Muscle of back (tissue), 11 donors: ENCODE data around the gene PLOD1. TPM values are rescaled to one million over a fixed set of nuclear protein-coding genes. Genes with fewer than 3 reads are reported as not detected.
"Not testable (repeated sequence)": the region's sequence is repeated elsewhere in the genome, so short reads cannot be mapped to it uniquely, and the experiment has no call there.

Source experiments
- DNase-seq, 3 donors: peaks; one replicate each; pipeline versions ENCODE4 v3.0.0 to v3.0.0-alpha.2; 2013
- polyA plus RNA-seq, 10 donors: library from polyadenylated mRNA; unstranded; fragments of 120-200 nt; gene quantifications; one replicate each; pipeline ENCODE4 v1.2.1, GENCODE V29; 2013; ENCODE audit not compliant: insufficient read length in 10 of 10

PLOD1 gene
- polyA plus RNA-seq, 10 donors, result 133 to 221 (median 172) TPM

- DNase-seq, result peak; percentile 92 to 97 (median 94)
Observed at GRCh38 chr1:11908095-11908675, 26.3 kb upstream of the PLOD1 start.

GRCh38 chr1:11910914-11911228 lies 23.6 kb upstream of the PLOD1 start:
- DNase-seq, result not testable (repeated sequence)

DNA sequence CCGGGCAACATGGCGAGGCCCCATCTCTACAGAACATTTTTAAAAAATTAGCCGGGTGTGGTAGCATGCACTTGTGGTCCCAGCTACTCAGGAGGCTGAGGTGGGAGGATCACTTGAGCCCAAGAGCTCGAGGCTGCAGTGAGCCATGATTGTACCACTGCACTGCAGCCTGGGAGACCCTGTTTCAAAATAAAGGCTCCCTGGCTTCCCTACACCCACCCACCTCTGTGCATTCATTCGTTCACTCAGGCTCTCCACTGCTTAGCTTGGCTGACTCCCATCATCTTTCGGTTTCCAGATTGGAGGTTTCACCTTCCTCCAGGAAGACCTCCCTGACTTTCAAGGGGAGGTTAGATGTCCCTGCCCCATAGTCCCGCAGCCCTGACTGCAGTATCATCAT lies 22.5 kb upstream of the PLOD1 start:
- no peak for DNase-seq

- not testable (repeated sequence) for DNase-seq
Observed at GRCh38 chr1:11912482-11913216, 21.9 kb upstream of the PLOD1 start.

GRCh38 chr1:11913291-11913690 lies 21.2 kb upstream of the PLOD1 start:
- no peak for DNase-seq

GRCh38 chr1:11914024-11914423 lies 20.5 kb upstream of the PLOD1 start:
- no peak for DNase-seq

DNA sequence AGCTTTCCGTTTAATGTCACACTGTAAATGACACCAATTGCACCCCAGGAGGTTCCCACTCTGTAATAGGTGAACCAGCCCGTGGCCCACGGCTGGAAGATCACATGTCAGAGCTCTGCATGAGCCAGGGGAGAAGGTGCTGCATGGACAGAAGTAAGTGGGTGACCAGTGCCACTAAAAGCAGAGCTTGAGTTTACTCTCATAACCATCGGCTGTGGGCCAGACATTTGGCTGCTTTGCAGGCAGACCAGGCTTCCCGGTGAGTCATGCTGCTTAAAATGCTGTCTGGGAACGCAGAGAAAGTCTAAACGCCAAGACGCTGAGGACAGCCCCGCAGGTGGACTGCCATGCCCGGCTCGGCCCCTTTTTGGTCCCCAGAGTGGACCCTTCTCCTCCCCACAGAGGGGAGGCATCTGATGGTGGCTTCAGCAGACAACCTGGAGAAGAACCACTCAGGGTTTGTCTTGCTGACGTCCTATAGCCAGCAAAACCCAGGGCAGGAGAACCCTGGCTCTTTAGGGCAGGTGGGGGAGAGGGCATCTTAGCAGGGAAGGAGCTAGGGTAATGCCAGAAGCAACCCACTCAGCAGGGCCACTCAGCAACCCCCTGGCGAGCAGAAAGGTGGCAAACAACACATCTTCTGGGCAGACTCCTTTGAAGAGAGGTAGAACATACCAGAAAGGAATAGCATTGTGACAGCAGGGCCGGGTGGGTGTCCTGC lies 15.6 kb upstream of the PLOD1 start:
- peak in 2 of 3 donors; percentile 27 to 36 for DNase-seq

DNA sequence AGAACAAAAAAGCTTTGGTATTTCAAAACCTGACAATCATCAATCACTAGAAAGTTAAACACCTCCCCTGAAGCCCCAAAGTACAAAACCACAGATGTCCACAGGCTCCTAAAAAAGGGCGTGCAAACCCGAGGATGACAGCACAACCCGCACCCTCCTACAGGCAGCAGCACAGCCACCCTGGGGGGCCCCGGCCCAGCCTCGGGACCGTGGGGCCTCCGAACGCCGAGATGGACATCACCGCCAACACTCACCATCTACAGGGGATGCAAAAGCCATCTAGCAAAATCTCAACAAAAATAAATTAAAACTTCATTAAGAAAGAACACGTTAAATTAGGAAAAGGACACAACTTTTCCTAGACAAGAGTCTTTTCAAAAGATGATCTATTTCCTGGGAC lies 14.9 kb upstream of the PLOD1 start:
- DNase-seq, result no peak

GRCh38 chr1:11920239-11920903 lies 14.1 kb upstream of the PLOD1 start:
- DNase-seq, result no peak

GRCh38 chr1:11921022-11921421 lies 13.5 kb upstream of the PLOD1 start:
- DNase-seq, result no peak

GRCh38 chr1:11923069-11923826 lies 11.3 kb upstream of the PLOD1 start:
- no peak for DNase-seq

DNA sequence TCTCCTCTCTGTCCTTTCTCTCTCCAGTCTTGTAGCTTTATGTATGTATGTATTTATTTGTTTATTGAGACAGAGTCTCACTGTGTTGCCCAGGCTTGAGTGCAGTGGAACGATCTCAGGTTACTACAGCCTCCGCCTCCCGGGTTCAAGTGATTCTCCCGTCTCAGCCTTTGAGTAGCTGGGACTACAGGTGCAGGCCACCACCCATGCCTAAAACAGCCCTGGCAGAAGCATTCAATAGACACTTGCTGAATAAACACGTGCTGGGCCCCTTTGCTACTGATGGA lies 10.7 kb upstream of the PLOD1 start:
- no peak for DNase-seq

DNA sequence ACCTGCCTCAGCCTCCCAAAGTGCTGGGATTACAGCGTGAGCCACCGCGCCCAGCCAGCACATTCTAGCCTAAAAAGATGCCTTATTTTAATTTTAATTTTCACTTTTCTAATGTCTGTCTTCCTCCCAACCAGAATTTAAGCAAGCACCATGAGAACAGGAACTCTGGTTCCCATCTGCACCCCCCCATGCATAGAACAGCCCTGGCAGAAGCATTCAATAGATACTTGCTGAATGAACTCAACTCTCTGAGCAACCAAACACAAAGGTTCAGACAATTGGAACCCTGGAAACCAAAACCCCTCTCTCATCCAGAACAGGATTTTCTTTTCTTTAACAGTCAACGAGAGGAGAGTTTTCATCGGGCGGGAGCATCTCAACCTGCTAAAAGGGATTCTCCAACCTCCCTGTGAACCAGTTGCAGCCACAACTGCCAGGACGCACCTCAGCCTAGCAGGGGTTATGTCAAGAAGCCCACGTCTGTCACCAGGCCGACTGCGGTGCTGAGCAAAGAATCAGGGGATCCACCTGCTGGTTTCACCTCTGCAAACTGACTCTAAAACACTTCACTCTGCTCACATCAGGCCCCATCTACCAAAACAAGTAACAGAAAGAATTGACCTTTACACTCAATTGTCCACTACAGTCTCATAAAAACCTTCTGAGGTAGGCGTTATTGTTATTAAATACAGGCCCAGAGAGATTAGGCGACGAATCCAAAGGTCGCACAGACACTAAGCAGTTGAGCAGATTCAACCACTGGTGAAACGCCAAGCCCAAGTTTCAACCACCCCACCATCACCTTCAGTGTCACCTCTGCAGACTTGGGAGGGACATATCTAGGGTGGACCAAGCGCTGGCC lies 10.0 kb upstream of the PLOD1 start:
- no peak for DNase-seq

DNA sequence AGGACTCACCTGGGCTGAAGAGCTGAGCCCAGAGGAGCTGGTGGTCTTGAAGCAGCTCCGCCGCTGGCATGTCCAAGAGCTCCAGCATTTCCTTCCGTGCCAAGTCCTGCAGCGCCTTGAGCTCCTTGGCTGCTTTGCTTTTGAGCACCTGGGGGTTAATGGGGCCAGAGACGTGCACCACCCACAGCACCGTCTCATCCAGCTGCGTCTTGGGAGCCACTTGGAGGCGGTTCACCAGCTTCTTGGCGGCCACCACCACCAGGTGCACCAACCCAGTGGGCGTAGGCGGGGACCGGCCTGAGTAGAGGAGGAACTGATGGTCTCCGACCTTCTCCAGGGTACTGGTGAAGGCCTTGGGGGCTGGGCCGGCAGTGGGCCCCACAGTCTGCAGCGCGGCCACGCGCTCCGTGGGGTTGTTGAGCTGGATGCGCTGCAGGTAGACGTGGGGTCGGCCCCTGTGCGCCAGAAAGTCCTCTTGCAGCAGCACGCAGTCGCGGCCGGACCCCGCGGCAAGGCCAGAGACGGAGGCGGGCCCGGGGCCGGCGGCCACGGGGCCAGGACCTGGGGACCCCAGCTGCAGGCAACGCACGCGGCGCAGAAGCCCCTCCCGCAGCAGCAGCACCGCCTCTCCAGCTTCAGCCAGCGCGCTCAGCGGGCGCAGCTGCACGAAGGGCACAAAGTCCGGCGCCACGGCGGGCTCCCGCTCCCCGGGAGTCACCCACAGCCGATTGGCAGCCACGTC lies 9.2 kb upstream of the PLOD1 start:
- not testable (repeated sequence) for DNase-seq

DNA sequence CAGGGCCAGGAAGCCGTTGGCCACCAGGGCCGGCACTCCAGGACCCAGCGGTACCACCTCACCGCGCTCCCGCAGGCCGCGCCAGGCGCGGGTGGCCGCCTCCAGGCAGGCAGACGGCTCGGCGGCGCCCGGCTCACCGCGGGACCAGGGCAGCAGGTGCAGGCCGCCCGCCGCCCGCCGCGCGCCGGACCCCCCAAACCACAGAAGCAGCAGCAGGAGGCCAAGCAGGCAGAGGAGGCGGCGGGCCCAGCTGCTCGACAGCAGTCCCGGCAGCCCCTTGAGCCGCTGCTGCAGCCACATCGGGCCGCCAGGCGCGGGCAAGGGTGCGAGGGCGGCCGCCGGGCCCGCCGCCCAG lies 8.6 kb upstream of the PLOD1 start:
- no peak for DNase-seq

- DNase-seq, result peak in 1 of 3 donors; percentile 68
Observed at GRCh38 chr1:11927866-11928592, 6.5 kb upstream of the PLOD1 start.

DNA sequence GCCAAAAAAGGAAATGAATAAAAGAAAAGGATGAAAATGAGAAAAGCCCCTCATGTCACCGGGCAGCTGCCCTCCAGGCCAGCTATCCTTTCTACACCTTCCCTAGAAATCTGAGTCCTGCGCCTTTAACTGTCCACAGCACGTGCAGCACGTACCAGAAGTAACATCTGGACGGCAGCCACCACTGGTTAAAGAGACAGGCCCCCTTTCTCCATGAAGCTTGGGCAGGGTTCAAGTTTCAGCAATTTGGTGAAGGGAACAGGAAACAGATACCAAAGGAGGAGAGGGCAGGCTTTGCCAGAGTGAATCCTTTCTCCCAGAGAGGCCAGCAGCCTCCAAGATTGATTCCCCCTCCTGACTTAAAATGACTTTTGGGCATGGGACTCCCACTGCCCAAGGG lies 4.7 kb upstream of the PLOD1 start:
- peak; percentile 84 to 95 (median 86) for DNase-seq

- peak; percentile 33 to 83 (median 43) for DNase-seq
Observed at GRCh38 chr1:11930571-11931445, 3.7 kb upstream of the PLOD1 start.

DNA sequence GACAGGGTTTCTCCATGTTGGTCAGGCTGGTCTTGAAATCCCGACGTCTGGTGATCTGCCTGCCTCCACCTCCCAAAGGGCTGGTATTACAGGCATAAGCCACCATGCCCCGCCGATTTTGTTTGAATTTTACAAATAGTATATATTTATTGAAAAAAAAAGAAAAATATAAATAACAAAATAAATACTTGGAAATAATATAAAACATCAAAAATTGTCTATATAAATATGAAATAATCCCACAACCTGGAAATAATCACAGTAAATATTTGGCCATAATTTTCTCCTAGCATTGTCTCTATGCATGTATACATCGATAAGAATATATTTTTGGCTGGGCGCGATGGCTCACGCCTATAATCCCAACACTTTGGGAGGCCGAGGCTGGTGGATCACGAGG lies 2.7 kb upstream of the PLOD1 start:
- no peak for DNase-seq
